Ishikawa (cell line): ENCODE data around the gene LRRC58.

Source experiments
- CEBPB ChIP-seq: IDR thresholded peaks from 2 replicates; pipeline ENCODE4 v1.6.1; 2012
- CREB1 ChIP-seq: IDR thresholded peaks from 2 replicates; pipeline ENCODE4 v1.6.1; 2012; ENCODE audit warnings: low read depth
- EGR1 ChIP-seq: IDR thresholded peaks from 2 replicates; pipeline ENCODE4 v1.6.1; 2012
- EP300 ChIP-seq: IDR thresholded peaks from 2 replicates; pipeline ENCODE4 v1.6.1; 2012; ENCODE audit warnings: borderline replicate concordance
- FOXM1 ChIP-seq: IDR thresholded peaks from 2 replicates; pipeline ENCODE4 v1.6.1; 2012; ENCODE audit warnings: low read depth, borderline replicate concordance
- MAX ChIP-seq: IDR thresholded peaks from 2 replicates; pipeline ENCODE4 v1.6.1; 2012
- NFIC ChIP-seq: IDR thresholded peaks from 2 replicates; pipeline ENCODE4 v1.6.1; 2012
- RAD21 ChIP-seq: IDR thresholded peaks from 2 replicates; pipeline ENCODE4 v1.6.1; 2012; ENCODE audit warnings: low read depth
- REST ChIP-seq: IDR thresholded peaks from 2 replicates; pipeline ENCODE4 v1.6.1; 2012; ENCODE audit warnings: low read depth, mild to moderate bottlenecking
- TAF1 ChIP-seq: IDR thresholded peaks from 2 replicates; pipeline ENCODE4 v1.6.1; 2012; ENCODE audit warnings: low read depth, mild to moderate bottlenecking
- TCF12 ChIP-seq: IDR thresholded peaks from 2 replicates; pipeline ENCODE4 v1.6.1; 2012; ENCODE audit warnings: low read depth
- TEAD4 ChIP-seq: IDR thresholded peaks from 2 replicates; pipeline ENCODE4 v1.6.1; 2012
- YY1 ChIP-seq: IDR thresholded peaks from 2 replicates; pipeline ENCODE4 v1.6.1; 2012; ENCODE audit warnings: low read depth
- ZBTB7A ChIP-seq: IDR thresholded peaks from 2 replicates; pipeline ENCODE4 v1.6.1; 2012; ENCODE audit warnings: low read depth
- TF ChIP-seq, protein P1 (sequence below): IDR thresholded peaks from 2 replicates; pipeline ENCODE4 v1.6.1; 2012

Gene LRRC58

GRCh38 chr3:120326784-120327183, 22.4 kb downstream of the LRRC58 start:
- no peak for TF ChIP-seq EP300
- no peak for TF ChIP-seq EGR1
- no peak for TF ChIP-seq TEAD4
- TF ChIP-seq TAF1 = no peak
- TF ChIP-seq TCF12 = no peak
- no peak for TF ChIP-seq MAX
- no peak for TF ChIP-seq RAD21
- no peak for TF ChIP-seq CREB1
- TF ChIP-seq, protein P1, sequence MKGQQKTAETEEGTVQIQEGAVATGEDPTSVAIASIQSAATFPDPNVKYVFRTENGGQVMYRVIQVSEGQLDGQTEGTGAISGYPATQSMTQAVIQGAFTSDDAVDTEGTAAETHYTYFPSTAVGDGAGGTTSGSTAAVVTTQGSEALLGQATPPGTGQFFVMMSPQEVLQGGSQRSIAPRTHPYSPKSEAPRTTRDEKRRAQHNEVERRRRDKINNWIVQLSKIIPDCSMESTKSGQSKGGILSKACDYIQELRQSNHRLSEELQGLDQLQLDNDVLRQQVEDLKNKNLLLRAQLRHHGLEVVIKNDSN = no peak
- no peak for TF ChIP-seq NFIC
- no peak for TF ChIP-seq REST
- TF ChIP-seq FOXM1 = no peak
- no peak for TF ChIP-seq ZBTB7A

DNA sequence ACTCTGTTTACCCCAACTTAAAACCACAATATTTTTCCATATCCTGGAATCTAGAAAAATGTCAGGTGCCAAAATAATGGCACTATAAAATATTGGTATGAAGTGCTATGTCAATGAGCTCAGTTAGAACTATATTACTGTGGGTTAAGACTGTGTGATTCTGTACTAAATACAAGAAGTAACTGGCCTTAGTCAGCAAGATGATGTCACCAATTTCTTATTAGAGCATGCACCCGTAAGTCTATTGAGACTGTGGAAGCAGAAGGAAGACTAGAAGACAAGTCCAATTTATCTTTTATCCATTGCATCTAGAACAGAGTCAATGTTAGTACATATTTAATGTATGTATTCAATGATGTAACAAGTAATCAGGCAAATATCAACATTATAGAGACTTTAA, 25.0 kb downstream of the LRRC58 start:
- TF ChIP-seq, protein P1 = no peak
- TF ChIP-seq REST (no peak), FOXM1 (no peak), YY1 (no peak), CREB1 (no peak), NFIC (no peak), MAX (no peak), TEAD4 (no peak), EP300 (no peak), RAD21 (no peak), TAF1 (no peak), TCF12 (no peak), ZBTB7A (no peak), EGR1 (no peak), CEBPB (no peak)

DNA sequence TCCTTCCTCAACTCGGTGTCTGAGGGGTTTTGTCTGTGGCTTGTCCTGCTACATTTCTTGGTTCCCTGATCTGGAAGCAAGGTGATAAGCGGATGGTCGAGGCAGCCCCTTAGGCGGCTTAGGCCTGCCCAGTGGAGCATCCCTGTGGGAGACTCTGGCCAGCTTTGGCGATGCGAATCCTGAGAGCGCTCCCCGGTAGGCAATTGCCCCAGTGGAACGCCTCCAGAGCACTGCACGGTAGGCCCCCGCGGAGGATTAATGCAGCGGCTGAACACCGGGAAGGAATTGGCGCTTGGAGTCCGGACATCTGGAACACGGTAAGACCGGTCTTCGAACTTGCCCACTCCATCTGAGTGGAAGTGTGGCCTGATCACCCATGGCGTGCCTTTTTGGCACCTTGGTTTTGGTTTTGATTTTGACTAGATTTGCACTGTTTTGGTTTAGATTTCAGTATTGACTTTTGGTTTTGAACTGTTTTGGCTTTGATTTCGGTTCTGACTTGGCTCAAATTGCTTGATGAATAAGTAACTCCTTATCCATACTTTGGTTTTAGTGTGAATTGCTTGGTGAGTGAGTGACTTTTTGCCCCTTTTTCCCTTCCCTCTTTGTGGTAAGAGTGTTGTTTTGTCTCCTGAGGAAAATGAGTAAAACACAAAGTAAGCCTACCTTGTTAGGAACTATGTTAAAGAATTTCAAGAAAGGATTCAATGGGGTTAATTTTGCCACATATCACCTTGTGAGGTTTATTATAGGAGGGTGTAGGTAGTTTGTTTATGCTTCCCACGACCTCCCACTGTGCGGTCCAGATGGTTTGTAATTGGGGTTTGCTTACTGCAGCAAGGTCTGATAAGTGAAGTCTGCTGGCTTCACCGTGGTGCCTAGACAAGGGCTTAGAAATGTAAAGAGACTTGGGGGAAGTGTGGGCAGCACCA, 37.0 kb downstream of the LRRC58 start:
- TF ChIP-seq CREB1 = no peak
- no peak for TF ChIP-seq TCF12
- no peak for TF ChIP-seq REST
- no peak for TF ChIP-seq ZBTB7A
- no peak for TF ChIP-seq EGR1
- no peak for TF ChIP-seq TAF1
- TF ChIP-seq CEBPB = no peak
- TF ChIP-seq FOXM1 = no peak

DNA sequence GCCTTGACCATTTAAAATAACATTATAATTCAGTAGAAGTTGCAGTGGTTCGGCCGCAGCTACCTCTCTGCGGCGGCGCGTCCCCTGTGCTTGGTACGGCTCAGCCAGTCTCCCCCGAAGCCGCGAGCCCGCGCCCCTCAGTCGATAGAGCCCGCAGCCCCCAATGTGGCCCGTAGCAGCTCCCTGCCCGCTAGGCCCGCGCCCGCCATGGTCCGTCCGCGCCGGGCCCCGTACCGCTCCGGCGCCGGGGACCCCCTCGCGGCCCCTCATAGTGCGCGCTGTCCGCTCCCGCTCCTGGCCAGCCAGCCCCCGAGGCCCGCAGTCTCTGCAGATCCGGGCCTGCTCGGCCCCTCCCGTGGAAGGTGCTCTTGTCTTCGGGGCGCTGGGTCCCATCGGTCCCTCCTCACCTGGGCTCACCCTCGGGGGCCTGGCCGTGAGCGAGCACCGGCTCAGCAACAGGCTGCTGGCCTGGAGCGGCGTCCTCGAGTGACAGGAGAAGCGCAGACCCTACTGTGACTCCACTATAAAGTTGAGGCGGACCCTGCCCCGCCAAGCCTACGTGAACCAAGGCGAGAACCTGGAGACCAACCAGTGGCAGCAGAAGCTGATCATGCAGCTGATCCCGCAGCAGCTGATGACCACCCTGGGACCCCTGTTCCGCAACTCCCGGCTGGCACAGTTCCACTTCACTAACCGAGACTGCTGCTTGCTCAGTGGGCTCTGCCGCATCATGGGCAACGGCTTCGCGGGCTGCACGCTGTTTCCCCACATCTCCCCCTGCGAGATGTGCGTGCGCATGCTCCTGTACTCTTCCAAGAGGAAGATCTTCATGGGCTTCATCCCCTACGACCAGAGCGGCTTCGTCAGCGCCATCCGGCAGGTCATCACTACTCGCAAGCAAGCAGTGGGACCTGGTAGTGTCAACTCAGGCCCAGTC, 42.4 kb downstream of the LRRC58 start:
- TF ChIP-seq RAD21 (no peak), NFIC (no peak), EP300 (no peak), FOXM1 (no peak), TEAD4 (no peak), ZBTB7A (no peak), REST (no peak), TAF1 (no peak)
